ENCODE measurements around the gene CITED2. TPM values are rescaled to one million over a fixed set of nuclear protein-coding genes. Genes with fewer than 3 reads are reported as not detected.

The CITED2 gene
- total RNA-seq, 1 experiment from 2014 or later, result 46.1 TPM

GRCh38 chr6:139343052-139343750 lies 31.2 kb downstream of the CITED2 start:
- H3K79me2 ChIP-seq (ENCODE audit: insufficient read depth, low read length), result no peaks in the 10 kb centered on the region
- no peak overlapping the region for H3K4me3 ChIP-seq (replicated peaks in 1 of 2; ENCODE audit: low read depth in 1 of 2, low read length in 2 of 2)
- H3K9me2 ChIP-seq (ENCODE audit: insufficient read depth), result no peaks in the 10 kb centered on the region
- H3K36me3 ChIP-seq (ENCODE audit: control insufficient read depth in 1 of 2, insufficient read depth in 2 of 2, low read length in 2 of 2), result no peaks in the 10 kb centered on the region
- CTCF ChIA-PET, result no interaction called here
- no peaks in the 10 kb centered on the region; a peak in 1 of 4 replicates for H3K4me1 ChIP-seq (ENCODE audit: control insufficient read depth in 1 of 2, insufficient read depth in 2 of 2, low read length in 2 of 2)
- DNase-seq (ENCODE audit: low read depth, low spot score) (no peak), ATAC-seq (no peak)
- H3K27me3 ChIP-seq (ENCODE audit: insufficient read depth, low read length), result no peaks in the 10 kb centered on the region
- no peak overlapping the region for H3K9ac ChIP-seq (ENCODE audit: low read length)
- no TSS peak for BruUV-seq (replicated peaks)
- intact Hi-C loops (cut with micrococcal nuclease), result no loop called here
- no peak overlapping the region for H3K4me2 ChIP-seq (ENCODE audit: low read length)
- H3K9me3 ChIP-seq (ENCODE audit: control insufficient read depth in 1 of 2, insufficient read depth in 1 of 2, low read depth in 1 of 2, low read length in 2 of 2), result no peaks in the 10 kb centered on the region
- H4K20me1 ChIP-seq (ENCODE audit: insufficient read depth), result no peaks in the 10 kb centered on the region
- POLR2A ChIA-PET, result no interaction called here
- TF ChIP-seq EZH2 (IDR thresholded peaks at IDR 0.05) (no peak), SIN3A (IDR thresholded peaks at IDR 0.05; ENCODE audit: low read depth) (no peak), ELF1 (IDR thresholded peaks at IDR 0.05; ENCODE audit: borderline replicate concordance, low read depth) (no peak), RAD21 (IDR thresholded peaks at IDR 0.05; ENCODE audit: low read depth) (no peak), ATF3 (IDR thresholded peaks at IDR 0.05) (no peak), POLR2AphosphoS5 (IDR thresholded peaks at IDR 0.05; ENCODE audit: low read depth, low read length) (no peak), FOSL1 (IDR thresholded peaks at IDR 0.05; ENCODE audit: low read depth) (no peak), EGR1 (IDR thresholded peaks at IDR 0.05; ENCODE audit: low read depth) (no peak), ZBTB33 (IDR thresholded peaks at IDR 0.05; ENCODE audit: extremely low read depth, insufficient replicate concordance, low read length) (no peak), YY1 (IDR thresholded peaks at IDR 0.05; ENCODE audit: extremely low read depth, insufficient replicate concordance, low read depth, low read length) (no peak), REST (IDR thresholded peaks at IDR 0.05; ENCODE audit: low read depth) (no peak), CEBPB (IDR thresholded peaks at IDR 0.05; ENCODE audit: low read depth) (no peak), JUND (IDR thresholded peaks at IDR 0.05) (no peak), ZFX (IDR thresholded peaks at IDR 0.05) (no peak)
- RAD21 ChIA-PET (ENCODE audit: low non-redundant PET in 1 of 2, low total read pairs in 2 of 2, uncharacterized antibody in 2 of 2, unreplicated experiment in 2 of 2), result interaction anchor here in 1 of 2 experiments (0.7 kb wide), 1 partner anchor 112 kb away, joined by 5 read pairs; no protein-coding TSS in a partner anchor
- no peak overlapping the region for H2AFZ ChIP-seq (ENCODE audit: low read depth, low read length, poor library complexity, severe bottlenecking)
- H3K27ac ChIP-seq (ENCODE audit: low read depth, low read length), result no peak overlapping the region

All from HCT116 (cell line).